Small intestine (tissue), 7 donors: ENCODE results near the gene CERS5. TPM values are rescaled to one million over a fixed set of nuclear protein-coding genes. Genes with fewer than 3 reads are reported as not detected.

ENCODE experiments used
- DNase-seq, 2 donors: peaks; one replicate each; pipeline versions ENCODE4 v3.0.0 to v3.0.0-alpha.2; 2013
- FAIRE-seq: peaks from 2 replicates; lab custom pipeline; 2012; peaks lifted over from hg19 to GRCh38; lab: Jason Lieb, UNC
- H3K27ac ChIP-seq, 3 donors: one replicate each; pipeline ENCODE4 v1.5.1; 2013; ENCODE audit warnings: low read length in 2 of 3, mild to moderate bottlenecking in 2 of 3, control low read depth in 1 of 3, inconsistent platforms in 1 of 3, low read depth in 1 of 3, moderate library complexity in 1 of 3
- H3K27me3 ChIP-seq, 3 donors: one replicate each; pipeline ENCODE4 v1.6.1; 2013; ENCODE audit warnings: low read length in 3 of 3, inconsistent platforms in 1 of 3; ENCODE audit not compliant: control insufficient read depth in 3 of 3, insufficient read depth in 3 of 3
- H3K36me3 ChIP-seq, 3 donors: one replicate each; pipeline ENCODE4 v1.6.1; 2013; ENCODE audit warnings: low read length in 3 of 3, inconsistent platforms in 1 of 3, low read depth in 1 of 3, mild to moderate bottlenecking in 1 of 3, moderate library complexity in 1 of 3; ENCODE audit not compliant: control insufficient read depth in 3 of 3, insufficient read depth in 2 of 3
- H3K4me1 ChIP-seq, 3 donors: one replicate each; pipeline ENCODE4 v1.6.1; 2013; ENCODE audit warnings: low read length in 2 of 3, inconsistent platforms in 1 of 3, low read depth in 1 of 3, mild to moderate bottlenecking in 1 of 3, moderate library complexity in 1 of 3; ENCODE audit not compliant: control insufficient read depth in 3 of 3, insufficient read depth in 2 of 3
- H3K4me3 ChIP-seq, 3 donors: one replicate each; pipeline ENCODE4 v1.5.1; 2013; ENCODE audit warnings: low read length in 3 of 3, control low read depth in 1 of 3, inconsistent platforms in 1 of 3, low read depth in 1 of 3, mild to moderate bottlenecking in 1 of 3, moderate library complexity in 1 of 3
- H3K9me3 ChIP-seq, 2 donors: one replicate each; pipeline ENCODE4 v1.6.1; 2013; ENCODE audit warnings: low read depth in 1 of 2, low read length in 1 of 2; ENCODE audit not compliant: control insufficient read depth in 2 of 2, insufficient read depth in 1 of 2
- WGBS, 3 donors: extraction: QIAGEN DNeasy Blood & Tissue Kit; methylation state at CpG; one replicate each; pipeline ENCODE4 v1.1.7; 2013; 5-methylcytosine and 5-hydroxymethylcytosine counted together
- polyA plus RNA-seq, 4 donors: library from polyadenylated mRNA; stranded (reverse) in 3 of 4; unstranded in 1 of 4; fragments of 200-250 nt in 3 of 4; fragments of 120-200 nt in 1 of 4; gene quantifications; one replicate each; pipeline versions ENCODE4 v1.2.1 to v1.2.3, GENCODE V29; 2013
- donor health status: healthy with polysubstance abuse.
- donor health status: control.
- donor health status: control.
- donor health status: Bipolar disorder and iron deficiency.
- donor health status: healthy.

Gene CERS5
- polyA plus RNA-seq, 4 donors = 10.1 to 29.2 (median 18.9) TPM

DNA sequence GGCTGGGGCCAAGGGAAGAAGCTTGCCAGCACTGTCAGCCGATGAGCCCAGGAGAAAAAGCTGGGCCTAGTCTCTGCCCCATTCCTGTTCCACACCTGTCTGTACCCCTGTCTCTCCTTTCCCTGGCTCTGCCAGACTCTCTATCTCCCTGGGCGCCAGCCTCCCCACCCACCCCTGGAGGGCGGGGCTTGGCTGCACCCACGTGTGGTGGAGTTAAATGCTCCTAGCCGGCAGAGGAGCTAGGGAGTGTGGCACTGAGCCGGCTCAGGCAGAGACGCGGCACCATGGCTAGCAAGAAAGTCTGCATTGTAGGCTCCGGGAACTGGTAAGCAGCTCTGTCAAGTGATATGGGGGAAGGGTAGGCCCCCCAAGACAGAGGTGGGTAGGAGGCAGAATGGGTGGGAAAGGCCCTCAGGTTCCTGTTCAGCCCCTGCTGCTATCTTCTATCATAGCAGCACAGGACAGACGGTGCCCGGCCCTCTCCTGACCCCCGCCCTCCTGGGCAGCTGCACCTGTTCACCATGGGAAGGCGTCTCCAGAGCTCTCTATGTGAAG lies 63.3 kb downstream of the CERS5 start, which contains the start of gene GPD1:
Gene GPD1 (plus strand): TSS at position 242 of the 555 bp plus-strand sequence. CDS start 43 bp downstream, at position 285.
- DNase-seq = peak; percentile 92 to 94
- Histone ChIP-seq H3K27me3 (no peaks in the 10 kb centered on the region), H3K9me3 (no peaks in the 10 kb centered on the region), H3K4me1 (peaks cover 2 to 67% (median 11%) of the 10 kb centered on the region in 3 donors), H3K27ac (peak within 1 kb of the TSS; percentile 46 to 96 (median 65)), H3K36me3 (peaks cover 0 to 67% (median 11%) of the 10 kb centered on the region in 3 donors), H3K4me3 (peak within 1 kb of the TSS in 2 of 3 donors; percentile 58 to 67)
- no peak for FAIRE-seq
- 4 to 35% (median 26%) methylated on average over 12 to 13 of the region's 13 CpGs for WGBS, 3 donors

DNA sequence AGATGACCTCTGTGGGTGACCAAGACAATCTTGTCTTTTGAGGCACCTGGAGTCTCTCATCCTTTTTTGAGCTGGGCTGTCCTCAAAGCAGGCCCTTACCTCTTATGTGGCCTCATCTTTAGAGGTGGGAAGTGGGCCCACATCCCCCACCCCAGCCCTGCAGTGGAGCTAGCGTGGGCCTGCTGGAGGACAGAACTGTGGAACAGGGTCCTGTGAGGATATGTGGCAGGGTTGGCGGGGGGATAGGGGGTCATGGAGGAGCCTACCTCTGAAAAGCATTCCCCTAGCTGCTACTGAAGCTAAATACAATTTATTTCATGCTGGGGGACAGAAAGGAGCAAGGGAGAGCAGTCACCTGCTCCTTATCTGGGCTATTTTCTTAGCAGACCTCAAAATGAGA lies 63.8 kb downstream of the CERS5 start:
- DNase-seq = no peak
- H3K4me3 ChIP-seq = peak overlapping the region in 1 of 3 donors; percentile 67
- H3K27ac ChIP-seq = peak overlapping the region; percentile 43 to 96 (median 65)
- WGBS, 3 donors = 82 to 98% (median 93%) methylated on average over 2 of the region's 2 CpGs
- H3K9me3 ChIP-seq = no peaks in the 10 kb centered on the region
- H3K36me3 ChIP-seq = peaks cover 0 to 66% (median 15%) of the 10 kb centered on the region in 3 donors
- no peak for FAIRE-seq
- no peaks in the 10 kb centered on the region for H3K27me3 ChIP-seq
- H3K4me1 ChIP-seq = peaks cover 2 to 63% (median 10%) of the 10 kb centered on the region in 3 donors

DNA sequence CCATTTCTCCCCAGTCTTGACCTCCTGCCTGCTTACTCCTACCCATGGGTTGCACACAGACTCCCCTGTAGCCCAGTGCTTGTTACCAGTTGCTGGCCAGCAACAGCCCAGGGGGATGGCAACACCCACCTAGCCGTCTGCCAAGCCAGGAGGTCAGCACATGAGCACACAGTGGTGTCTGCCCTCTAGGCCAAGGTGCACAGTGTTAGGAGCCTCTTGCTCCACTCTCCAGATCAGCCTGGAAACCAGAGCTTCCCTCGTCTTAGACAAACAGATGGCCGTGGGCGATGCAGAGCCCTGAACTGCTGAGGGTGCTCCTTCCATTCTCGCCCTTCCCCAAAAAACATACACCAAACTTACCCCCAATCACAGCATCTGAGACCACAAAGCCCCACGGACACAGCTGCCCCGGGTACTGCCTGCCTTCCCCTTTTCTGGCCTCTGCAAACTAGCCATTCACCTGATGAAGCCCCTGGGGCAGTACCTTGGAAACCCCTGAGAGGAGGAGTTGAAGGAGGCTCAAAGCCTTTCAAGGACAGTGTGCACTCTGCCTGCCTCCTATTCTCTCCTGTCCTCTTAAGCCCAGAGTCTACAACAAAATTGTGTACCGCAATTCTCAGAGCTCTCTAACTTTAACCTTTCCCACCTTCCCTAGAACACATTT lies 64.4 kb downstream of the CERS5 start:
- H3K4me1 ChIP-seq = peaks cover 2 to 57% (median 6%) of the 10 kb centered on the region in 3 donors
- peak; percentile 58 to 59 for DNase-seq
- H3K9me3 ChIP-seq = no peaks in the 10 kb centered on the region
- H3K36me3 ChIP-seq = peaks cover 0 to 66% (median 21%) of the 10 kb centered on the region in 3 donors
- no peaks in the 10 kb centered on the region for H3K27me3 ChIP-seq
- WGBS, 3 donors = 46 to 74% (median 70%) methylated on average over 8 of the region's 8 CpGs
- FAIRE-seq = no peak
- no peak overlapping the region for H3K4me3 ChIP-seq
- H3K27ac ChIP-seq = peak overlapping the region in 2 of 3 donors; percentile 43 to 96

DNA sequence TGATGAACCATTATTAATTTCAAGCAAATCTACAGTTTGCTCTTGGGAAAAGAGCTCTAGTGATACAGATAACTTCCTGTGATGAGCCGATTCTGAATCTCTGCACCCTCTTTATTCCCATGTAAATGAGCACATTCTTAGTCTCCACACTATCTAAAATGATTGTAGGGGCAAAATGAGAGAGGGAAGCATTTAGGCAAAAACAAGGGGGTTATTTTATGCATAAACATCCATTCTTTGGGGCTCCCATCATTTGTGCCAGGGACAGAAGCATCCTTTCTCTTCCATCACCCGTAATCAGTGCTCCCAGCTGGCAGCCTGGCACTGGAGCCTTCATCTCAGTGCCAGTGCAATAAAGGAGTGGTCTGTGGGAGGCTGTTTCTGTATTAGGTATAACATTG lies 65.0 kb downstream of the CERS5 start:
- 67 to 85% (median 81%) methylated on average over 2 of the region's 2 CpGs for WGBS, 3 donors
- H3K9me3 ChIP-seq = no peaks in the 10 kb centered on the region
- no peak for FAIRE-seq
- peaks cover 0 to 65% (median 21%) of the 10 kb centered on the region in 3 donors for H3K36me3 ChIP-seq
- DNase-seq = no peak
- peak overlapping the region in 2 of 3 donors; percentile 43 to 96 for H3K27ac ChIP-seq
- no peaks in the 10 kb centered on the region for H3K27me3 ChIP-seq
- H3K4me3 ChIP-seq = no peak overlapping the region
- H3K4me1 ChIP-seq = peaks cover 2 to 51% (median 6%) of the 10 kb centered on the region in 3 donors

DNA sequence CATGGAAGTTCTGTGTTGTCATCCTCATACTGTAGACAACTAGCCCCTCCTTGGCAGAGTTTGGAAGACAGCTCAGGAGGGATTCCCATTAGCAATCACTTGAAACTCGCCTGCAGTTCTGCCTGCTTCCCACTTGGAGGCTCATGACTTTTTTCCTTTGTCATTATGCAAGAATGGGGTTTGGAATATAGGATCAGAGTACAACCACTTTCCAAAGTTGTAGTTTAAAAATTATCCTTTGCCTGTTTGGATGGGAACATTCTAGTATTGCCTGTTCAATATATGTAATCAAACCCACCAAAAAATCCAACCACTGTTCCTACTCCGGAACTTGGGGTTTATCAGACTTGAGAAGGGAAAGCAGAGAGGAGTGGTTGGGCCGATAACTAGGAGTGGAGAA lies 65.5 kb downstream of the CERS5 start:
- WGBS, 3 donors = 65 to 75% (median 69%) methylated on average over 3 of the region's 3 CpGs
- H3K9me3 ChIP-seq = no peaks in the 10 kb centered on the region
- FAIRE-seq (no peak), DNase-seq (peak; percentile 55)
- H3K27ac ChIP-seq = peak overlapping the region in 1 of 3 donors; percentile 96
- peaks cover 2 to 65% (median 25%) of the 10 kb centered on the region in 3 donors for H3K36me3 ChIP-seq
- no peak overlapping the region for H3K4me3 ChIP-seq
- peaks cover 2 to 47% (median 4%) of the 10 kb centered on the region in 3 donors for H3K4me1 ChIP-seq
- H3K27me3 ChIP-seq = no peaks in the 10 kb centered on the region

DNA sequence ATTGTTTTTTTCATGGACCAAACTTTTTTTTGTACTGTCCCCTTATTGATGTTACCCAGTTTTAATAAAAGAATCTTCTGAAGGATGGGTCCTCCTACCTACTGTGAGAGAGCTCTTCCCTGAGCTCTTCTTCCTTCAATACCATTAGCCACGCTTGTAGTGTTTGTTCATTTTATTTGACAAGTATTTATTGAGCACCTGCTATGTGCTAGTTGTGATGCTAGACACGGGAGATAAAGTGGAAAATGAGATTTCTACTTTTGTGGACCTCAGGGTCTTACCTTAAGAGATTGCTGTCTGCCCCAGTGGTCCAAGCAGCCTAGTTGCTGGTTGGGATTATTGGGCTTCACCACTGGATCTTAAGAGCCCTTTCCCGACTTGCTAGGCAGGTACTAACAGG lies 66.6 kb downstream of the CERS5 start:
- FAIRE-seq (no peak), DNase-seq (no peak)
- H3K9me3 ChIP-seq = no peaks in the 10 kb centered on the region
- H3K27me3 ChIP-seq = no peaks in the 10 kb centered on the region
- H3K27ac ChIP-seq = no peak overlapping the region
- 85 to 86% (median 86%) methylated on average over 3 of the region's 3 CpGs for WGBS, 3 donors
- peaks cover 0 to 37% (median 2%) of the 10 kb centered on the region in 3 donors for H3K4me1 ChIP-seq
- H3K4me3 ChIP-seq = no peak overlapping the region
- H3K36me3 ChIP-seq = peaks cover 9 to 62% (median 31%) of the 10 kb centered on the region in 3 donors

DNA sequence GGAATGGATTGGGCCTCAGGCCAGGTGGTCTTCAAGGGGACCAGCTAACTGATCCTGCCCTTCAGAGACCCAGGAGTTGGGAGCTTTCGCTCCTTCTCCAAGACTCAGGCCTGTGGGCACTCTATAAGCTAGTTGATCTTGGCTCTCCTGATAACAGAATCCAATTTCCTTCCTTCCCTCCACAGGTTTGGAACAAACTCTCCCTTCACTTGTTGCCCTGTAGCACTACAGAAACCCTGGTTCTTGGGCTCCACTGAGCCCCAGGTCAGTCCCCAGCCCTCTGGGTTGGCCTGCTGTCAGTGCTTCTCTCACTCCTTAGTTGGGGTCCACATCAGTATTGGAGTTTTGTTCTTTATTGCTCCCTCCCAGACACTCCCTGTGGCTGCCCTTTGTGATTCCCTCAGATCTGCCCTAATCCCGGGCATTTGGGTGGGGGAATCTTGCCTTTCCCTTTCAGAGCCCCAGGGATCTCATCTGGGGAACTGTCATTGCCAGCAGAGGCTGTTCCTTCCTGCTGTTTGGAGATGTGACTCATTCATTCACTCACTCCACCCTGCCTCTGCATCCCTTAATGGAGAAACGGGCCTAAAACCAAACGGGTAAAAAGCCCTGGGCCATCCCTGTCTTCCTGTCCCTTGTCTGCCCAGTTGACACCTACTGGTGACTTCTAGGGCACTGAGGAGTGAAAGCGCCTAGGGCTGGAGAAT lies 67.7 kb downstream of the CERS5 start:
- Histone ChIP-seq H3K27ac (no peak overlapping the region), H3K4me1 (peaks cover 0 to 28% (median 0%) of the 10 kb centered on the region in 3 donors), H3K9me3 (no peaks in the 10 kb centered on the region), H3K36me3 (peaks cover 11 to 67% (median 35%) of the 10 kb centered on the region in 3 donors), H3K4me3 (no peak overlapping the region), H3K27me3 (no peaks in the 10 kb centered on the region)
- DNase-seq = no peak
- FAIRE-seq = no peak
- WGBS, 3 donors = 65 to 88% (median 76%) methylated on average over 5 of the region's 5 CpGs

DNA sequence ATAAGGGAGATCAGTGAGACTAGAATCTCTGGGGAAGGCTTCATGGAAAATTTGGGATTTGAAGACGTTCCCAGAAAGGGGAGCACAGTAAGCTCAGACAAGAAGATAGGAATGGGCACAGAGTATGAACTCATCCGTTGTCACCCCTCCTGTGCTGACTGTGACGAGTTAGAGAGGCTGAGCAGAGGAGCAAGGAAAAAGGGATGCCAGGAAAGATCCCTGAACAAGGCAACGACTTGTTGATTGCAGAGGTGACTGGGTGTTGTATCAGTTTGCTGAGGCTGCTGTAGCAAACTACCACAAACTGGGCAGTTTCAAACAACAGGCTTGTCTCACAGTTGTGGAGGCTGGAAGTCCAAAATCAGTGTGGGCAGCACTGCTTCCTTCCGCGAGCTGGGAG lies 69.2 kb downstream of the CERS5 start:
- FAIRE-seq = no peak

More for the DNA sequence above, 69.2 kb downstream of the CERS5 start:
- Histone ChIP-seq H3K27me3 (no peaks in the 10 kb centered on the region), H3K36me3 (peaks cover 15 to 79% (median 42%) of the 10 kb centered on the region in 3 donors), H3K4me1 (peaks cover 0 to 15% (median 0%) of the 10 kb centered on the region in 3 donors), H3K9me3 (no peaks in the 10 kb centered on the region), H3K27ac (no peak overlapping the region), H3K4me3 (no peak overlapping the region)
- WGBS, 3 donors = 90 to 93% (median 91%) methylated on average over 6 of the region's 6 CpGs
- DNase-seq = no peak
